Breast epithelium (tissue), 3 donors: ENCODE data around the gene JDP2.

ENCODE experiments used
- POLR2A ChIP-seq: fragments of 450-650 bp; IDR thresholded peaks from one replicate; pipeline ENCODE4 v1.6.1; 2016; ENCODE audit warnings: antibody characterized with exemption, mild to moderate bottlenecking, moderate library complexity
- POLR2AphosphoS5 ChIP-seq, 3 donors: sonication (generic); formaldehyde crosslinking; IDR thresholded peaks; one replicate each; pipeline ENCODE4 v1.6.1; 2017; ENCODE audit warnings: antibody characterized with exemption in 3 of 3
- TF ChIP-seq, protein P1 (sequence below), 3 donors: fragments of 450-650 bp; IDR thresholded peaks; one replicate each; pipeline ENCODE4 v1.5.1; 2016 to 2017; ENCODE audit warnings: antibody characterized with exemption in 3 of 3, mild to moderate bottlenecking in 3 of 3, moderate library complexity in 3 of 3

DNA sequence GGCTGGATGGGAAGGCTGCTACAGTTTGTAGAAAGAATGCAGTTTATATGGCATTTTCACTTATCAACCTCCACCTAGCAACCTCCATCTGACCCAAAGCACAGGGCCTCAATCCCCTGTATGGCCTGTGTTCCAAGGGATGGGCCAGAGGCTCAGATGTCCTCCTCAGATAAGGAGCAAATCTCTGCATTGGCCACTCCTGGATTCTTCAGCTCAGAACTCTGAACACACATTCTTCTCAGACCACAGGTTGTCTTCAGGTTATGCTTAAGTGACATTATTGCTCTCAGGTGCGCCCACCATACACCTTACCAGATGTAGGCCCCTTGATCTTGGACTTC, 47.9 kb upstream of the JDP2 start:
- TF ChIP-seq, protein P1, sequence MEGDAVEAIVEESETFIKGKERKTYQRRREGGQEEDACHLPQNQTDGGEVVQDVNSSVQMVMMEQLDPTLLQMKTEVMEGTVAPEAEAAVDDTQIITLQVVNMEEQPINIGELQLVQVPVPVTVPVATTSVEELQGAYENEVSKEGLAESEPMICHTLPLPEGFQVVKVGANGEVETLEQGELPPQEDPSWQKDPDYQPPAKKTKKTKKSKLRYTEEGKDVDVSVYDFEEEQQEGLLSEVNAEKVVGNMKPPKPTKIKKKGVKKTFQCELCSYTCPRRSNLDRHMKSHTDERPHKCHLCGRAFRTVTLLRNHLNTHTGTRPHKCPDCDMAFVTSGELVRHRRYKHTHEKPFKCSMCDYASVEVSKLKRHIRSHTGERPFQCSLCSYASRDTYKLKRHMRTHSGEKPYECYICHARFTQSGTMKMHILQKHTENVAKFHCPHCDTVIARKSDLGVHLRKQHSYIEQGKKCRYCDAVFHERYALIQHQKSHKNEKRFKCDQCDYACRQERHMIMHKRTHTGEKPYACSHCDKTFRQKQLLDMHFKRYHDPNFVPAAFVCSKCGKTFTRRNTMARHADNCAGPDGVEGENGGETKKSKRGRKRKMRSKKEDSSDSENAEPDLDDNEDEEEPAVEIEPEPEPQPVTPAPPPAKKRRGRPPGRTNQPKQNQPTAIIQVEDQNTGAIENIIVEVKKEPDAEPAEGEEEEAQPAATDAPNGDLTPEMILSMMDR (IDR thresholded peaks at IDR 0.05), result no peak
- TF ChIP-seq POLR2A (no peak), POLR2AphosphoS5 (IDR thresholded peaks at IDR 0.05) (no peak)
